ENCODE measurements around the gene ASPSCR1.
A peak's percentile ranks its signal among the peaks of the same experiment; 100 is the strongest.

Gene ASPSCR1

DNA sequence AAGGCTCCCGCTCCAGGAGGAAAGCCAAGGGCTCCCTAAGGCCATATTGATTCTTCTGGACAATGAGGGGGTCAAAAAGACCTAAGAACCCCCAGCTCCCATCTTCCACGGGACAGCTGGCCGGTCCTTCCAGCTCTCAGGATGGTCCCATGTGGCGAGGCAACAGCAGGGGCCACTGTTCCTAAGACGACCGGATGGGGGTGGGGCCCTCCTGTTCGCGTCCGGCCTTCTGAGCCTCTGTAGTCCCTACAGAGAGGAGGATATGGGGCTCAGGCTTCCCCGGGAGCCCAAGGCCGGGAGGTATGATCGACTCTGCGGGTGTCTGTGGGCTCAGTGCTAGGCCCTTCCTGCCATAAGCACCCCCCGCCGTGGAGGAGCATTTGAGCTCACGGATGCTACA is 66.1 kb downstream of the ASPSCR1 start:
- no peak for DNase-seq

DNA sequence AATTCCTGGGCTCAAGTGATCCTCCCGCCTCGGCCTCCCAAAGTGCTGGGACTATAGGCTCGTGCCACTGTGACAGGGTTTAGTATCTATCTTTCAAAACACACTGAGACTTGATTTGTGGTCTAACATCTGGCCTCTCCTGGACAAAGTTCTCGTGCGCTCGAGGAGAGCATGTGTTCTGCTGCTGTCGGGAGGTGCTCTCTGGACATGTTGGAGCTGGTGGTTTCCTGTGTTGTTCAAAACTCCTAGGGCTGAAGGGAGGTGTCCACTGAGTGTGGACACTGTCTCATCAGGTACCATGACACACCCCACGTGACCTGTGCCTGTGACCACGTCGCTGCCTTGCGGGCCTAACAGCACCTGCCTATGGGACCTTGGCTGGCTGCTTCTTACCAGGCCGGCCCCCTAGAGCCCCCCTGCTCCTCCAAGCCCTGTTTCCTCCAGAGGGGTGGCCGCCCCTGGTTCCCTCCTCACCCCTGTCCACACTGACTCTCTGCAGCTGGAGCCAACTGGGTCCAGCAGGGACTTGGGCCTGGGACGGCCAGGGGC is 68.6 kb downstream of the ASPSCR1 start:
- DNase-seq, result no peak

DNA sequence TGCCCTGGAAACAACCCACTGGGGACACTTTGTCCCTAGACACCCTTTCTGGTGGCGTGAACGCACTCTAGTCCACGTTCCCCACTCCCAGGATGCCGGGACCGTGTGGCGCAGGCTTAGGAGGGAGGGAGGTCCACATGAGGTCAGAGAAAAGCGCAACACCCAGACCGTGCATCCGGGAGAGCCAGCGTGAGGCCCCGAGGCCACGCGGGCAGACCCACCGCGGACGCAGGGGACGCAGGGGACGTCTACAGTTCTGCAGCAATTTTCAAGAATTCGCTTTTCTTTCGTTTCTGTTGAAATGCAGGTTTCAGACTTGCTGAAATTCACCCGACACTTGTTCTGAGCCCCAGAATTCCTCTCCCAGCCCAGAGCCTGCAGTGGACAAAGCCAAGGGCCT is 69.5 kb downstream of the ASPSCR1 start:
- no peak for DNase-seq

DNA sequence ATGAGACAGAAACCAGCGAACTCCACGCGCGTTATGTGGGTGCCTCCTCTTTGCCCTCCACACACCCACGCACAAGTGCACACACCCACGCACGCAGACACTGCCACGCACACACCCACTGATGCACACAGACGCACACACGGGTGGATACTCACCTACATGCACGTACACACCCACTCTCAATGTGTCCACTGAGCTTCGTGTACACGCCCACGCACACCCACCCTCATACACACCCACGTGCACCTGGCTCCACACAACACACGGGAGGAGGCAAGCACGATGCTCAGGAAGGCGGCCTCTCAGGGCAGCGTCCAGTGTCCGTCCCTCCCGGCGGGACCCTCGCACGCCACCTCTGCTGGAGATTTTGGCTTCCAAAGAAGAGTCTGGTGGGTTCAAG is 70.0 kb downstream of the ASPSCR1 start:
- no peak for DNase-seq

DNA sequence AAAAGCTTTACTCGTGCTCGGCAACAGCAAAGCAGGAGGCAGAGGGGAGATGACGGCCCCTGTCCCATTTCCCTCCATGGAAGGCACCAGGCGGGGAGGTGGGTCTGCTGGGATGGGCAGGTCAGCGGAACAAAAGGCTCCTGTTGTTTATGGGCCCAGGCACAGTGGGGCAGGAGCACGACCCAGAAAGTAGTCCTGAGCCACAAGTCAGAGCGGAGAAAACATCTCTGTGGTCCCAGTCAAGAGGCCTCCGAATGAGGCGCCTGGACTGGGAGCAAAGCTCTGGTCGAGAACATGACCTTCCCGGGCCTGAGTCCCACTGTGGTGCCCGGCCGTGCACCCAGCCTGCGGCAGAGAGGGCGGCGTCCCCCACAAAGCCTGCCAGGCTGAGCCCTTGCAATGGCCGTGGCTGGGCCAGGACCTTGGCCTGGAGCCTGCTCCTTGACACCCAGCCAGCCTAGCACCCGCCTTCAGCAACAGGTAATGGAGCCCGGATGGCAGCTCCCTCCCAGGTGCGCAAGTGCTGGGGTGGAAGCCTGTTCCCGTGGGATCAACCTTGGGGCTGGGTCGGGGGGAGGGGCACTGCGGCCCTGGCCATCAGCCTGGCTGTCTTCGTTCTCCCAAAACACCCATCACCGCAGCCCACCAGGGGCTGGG is 70.6 kb downstream of the ASPSCR1 start:
- DNase-seq, result no peak

DNA sequence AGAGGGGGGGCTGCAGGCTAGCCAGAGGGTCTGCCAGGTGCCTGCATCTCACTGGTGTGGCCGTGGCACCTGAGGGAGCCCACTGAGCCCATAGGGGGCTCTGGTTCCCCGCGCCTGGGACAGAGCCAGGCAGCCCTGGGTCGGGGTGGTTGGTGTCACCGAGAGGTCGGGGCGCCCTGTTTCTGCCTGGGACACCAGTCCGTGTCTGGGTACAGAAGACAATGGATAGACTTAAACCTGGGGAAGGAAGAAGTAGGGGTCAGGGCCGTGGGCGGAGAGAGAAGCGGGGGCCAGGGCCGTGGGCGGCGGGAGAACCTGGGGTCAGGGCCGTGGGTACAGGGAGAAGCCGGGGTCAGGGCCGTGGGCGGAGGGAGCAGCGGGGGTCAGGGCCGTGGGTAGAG is 71.1 kb downstream of the ASPSCR1 start:
- DNase-seq, result no peak

DNA sequence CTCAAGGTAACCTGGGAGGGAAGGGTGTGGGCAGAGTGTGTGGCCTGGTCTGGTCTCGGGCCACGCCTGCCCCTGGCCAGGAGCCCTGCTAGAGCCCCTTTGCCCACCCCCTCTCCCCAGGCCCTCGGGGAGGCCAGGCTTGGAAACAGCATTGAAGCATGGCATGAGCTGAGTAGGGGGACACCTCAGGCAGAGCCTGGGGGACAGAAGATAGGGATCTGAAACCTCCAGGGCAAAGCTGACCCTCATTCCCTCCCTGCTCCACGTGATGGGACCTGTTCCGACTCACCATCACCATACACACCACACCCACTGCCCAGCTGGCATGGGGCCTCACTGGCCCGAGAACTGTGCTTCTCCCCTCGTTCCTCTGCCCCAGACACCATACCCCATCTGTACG is 71.7 kb downstream of the ASPSCR1 start:
- DNase-seq, result no peak

DNA sequence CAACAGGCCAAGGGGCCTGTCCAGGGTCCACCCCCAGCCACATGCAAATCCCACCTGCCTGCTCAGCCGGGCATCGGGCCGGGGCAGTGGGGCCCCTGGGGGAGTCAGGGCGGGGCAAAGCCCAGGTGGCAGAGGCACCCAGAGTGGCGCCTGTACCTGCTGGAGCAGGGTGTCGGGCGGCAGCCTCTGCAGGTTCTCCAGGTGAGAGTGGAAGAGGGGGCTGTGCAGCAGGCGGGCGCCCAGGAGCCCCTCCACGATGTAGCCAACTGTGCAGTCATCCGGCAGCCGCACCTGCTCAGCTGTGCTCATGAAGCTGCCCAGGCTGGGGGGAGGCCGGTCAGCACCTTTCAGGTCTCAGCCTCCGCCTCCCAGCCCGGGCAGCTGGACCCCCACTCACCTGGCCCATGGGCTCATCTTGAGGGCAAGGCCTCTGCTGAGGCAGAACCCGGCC is 72.1 kb downstream of the ASPSCR1 start:
- DNase-seq, result no peak

DNA sequence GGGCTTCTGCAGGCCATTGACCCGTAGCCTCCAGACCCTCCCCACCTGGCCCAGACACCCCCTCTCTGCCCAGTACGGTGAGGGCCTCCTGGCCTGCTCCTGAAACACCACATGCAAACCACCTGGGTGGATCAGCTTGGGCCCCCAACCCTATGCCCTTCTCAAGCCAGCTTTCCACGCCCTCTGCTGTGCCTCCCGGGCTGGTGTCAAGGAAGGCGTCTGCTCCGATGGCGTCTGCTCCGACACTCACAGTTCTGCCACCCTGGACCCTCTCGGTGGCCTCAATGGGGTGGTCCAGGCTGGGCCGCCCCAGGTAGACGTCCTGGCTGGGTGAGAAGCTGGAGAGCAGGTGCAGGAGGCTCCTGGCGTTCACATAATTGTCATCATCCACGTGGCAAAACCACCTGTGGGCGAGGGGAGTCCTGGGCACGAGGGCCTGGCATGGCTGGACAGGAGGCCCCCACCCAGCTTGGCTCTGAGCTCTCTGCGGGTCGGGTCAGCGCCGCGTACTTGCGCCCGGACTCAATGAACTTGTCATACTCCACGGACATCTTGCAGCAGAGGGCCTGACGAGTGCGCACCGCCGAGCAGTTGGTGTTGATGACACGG is 72.8 kb downstream of the ASPSCR1 start:
- DNase-seq, result no peak

DNA sequence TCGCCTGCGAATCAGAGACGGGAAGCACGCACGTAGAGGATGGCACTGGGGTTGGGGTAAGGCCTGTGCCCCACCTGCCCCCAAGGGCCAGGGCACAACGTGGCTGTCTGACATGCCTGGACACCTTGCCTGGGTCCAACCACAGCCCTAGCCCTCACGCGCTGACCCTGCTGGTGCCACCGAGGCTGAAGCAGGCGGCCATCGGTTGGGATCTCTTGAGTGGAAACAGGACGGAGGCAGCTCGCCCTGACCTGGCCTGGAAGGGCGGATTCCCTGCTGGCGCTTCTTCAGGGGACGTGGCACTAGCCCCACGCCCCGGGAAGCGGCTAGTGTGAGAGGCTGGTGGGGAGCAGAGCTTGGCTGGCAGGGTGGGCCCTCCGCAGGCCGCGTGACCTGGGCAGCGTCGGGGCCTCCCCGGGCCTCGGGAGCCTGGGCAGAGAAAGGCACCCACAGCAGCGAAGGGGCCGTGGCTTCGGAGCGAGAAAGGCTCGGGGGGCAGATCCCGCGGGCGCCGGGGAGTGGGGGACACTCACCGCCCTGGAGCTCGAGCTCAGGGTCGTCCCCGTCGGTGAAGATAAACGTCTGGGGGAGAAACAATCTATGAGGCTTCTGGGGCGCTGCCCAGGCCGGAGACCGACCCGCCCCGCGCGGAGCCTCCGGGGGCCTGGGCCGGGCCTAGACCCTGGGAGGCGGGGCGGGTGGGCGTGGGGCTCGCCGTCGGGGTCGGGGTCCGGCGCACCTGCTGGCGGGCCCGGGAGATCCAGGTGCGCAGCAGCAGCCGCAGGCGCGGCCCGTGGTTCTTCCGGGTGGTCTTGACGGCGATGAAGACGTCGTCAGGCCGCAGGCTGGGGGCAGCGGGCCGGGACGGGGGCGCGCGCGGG is 73.6 kb downstream of the ASPSCR1 start:
- DNase-seq, result no peak

DNA sequence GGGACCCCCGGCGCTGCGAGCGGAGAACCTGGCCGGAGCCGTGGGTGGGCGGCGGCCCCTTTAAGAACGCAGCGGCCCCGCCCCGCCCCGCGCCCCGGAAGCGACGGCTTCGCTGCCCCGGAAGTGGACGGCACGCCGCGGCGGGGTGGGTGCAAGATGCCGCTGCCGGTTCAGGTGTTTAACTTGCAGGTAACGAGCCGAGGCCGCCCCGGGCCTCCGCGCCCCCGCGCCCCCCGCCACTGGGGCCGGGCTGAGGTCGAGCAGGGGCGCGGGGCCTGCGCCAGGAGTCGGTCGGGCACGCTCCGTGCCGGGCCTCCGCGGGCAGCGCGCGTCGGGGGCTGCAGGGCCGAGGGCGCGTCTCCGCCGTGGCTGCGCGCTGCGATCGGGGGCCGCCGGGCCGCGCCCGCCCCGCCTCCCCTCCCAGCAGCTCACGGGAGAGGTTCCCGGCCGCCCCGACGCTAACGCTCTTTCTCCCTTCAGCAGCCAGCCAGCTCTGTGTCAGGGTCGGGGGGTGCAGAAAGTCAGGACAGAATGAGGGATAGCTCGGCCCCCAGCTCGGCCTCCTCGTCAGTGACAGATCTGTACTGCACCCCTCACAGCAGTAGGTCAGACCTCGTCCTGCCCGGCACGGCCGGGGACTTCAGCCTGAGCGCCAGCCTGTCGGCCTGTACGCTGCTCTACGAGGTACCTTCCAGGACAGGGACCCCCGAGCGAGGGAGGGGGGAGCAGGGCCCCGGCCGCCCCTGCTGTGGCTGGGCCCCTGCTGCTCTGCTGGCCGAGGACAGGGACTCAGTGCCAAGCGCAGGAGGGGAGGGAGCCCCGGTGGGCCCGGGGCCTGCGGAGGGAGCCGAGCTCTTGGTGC is 74.6 kb downstream of the ASPSCR1 start, which contains the start of the genes GPS1 and RFNG:
GPS1 (plus strand) TSS at position 123 of the 862 bp plus-strand sequence; CDS start at position 157, 34 bp downstream.
RFNG (minus strand) TSS at position 36 of the 862 bp plus-strand sequence. CDS start 45 bp downstream, outside the sequence.
- DNase-seq, result peak; percentile 28

DNA sequence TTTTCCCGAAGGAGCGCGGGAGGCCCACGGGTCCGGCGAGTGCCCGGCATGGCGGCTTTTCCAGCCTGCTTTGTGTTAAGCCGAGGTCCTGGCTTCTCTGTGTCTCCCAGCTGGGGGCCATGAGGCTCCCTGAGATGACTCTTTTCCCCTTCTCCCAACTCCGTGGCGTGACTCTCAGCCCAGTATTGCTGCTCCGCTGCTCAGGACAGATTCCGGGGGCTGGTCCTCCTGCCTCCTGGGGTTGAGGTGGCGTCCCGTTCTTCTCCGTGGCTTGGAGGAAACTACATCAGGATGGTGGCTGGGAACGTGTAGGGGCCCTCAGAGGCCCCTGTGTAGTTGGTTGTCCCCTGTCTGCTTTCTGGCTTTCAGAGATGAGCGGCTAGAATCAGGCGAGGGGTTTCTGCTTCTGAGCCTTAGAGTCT is 75.2 kb downstream of the ASPSCR1 start:
- DNase-seq, result no peak

DNA sequence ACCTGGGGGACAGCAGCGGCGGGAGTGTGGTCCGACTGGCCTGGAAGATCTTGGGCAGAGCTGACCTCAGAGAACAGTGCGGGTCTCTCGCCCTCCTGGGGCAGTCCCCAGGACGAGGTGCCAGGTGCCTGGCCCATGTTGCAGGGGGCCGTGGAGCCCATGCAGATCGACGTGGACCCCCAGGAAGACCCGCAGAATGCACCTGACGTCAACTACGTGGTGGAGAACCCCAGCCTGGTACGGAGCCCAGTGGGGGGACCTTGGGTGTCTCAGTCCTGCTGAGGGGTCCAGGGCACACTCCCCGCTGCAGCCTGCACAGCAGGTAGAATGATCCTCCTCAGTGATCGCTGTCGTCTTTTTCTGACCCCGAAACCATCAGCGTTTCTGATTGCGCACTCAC is 75.7 kb downstream of the ASPSCR1 start:
- DNase-seq, result no peak

DNA sequence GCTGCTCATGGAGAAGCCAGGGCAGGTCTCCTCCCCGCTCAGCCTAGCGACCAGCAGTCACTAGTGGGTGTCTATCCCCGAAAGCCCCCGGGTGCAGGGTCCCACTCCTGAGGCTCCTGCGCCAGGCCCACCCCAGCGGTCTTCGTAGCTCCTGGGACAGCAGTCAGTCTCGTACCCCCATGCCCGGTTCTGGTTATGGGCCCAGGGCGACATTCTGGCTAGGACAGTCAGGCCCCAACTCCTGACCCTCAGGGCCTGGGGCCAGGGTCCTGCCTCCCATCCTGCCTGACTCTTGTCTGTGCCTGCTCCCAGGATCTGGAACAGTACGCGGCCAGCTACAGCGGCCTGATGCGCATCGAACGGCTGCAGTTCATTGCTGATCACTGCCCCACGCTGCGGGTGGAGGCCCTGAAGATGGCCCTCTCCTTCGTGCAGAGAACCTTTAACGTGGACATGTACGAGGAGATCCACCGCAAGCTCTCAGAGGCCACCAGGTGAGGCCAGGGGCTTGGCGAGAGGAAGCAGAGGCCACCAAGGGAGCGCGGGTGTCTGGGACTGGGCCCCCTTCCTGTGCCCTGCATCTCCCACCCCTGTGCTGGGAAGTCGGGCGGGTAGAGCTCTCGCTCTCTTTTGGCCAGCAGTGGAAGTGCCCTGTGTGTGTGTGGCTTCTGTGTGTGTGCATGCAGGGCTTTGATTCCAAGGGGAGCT is 76.3 kb downstream of the ASPSCR1 start:
- DNase-seq, result no peak

DNA sequence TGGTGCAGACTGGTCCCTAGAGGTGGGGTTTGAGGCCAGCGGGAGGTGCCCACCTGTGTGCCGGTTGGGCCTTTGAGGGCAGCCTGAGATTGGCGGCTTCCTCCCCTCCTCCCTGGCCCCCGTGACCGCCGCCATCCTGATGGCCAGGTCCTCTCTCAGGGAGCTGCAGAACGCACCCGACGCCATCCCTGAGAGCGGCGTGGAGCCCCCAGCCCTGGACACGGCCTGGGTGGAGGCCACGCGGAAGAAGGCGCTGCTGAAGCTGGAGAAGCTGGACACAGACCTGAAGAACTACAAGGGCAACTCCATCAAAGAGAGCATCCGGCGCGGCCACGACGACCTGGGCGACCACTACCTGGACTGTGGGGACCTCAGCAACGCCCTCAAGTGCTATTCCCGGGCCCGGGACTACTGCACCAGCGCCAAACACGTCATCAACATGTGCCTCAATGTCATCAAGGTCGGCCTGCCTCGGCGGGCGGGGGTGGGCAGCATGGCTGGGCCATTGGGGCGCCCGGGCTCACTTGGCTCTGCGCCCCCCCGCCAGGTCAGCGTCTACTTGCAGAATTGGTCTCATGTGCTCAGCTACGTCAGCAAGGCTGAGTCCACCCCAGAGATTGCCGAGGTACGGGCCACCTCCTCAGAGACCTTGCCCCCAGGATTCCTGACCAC is 77.1 kb downstream of the ASPSCR1 start:
- DNase-seq, result no peak

DNA sequence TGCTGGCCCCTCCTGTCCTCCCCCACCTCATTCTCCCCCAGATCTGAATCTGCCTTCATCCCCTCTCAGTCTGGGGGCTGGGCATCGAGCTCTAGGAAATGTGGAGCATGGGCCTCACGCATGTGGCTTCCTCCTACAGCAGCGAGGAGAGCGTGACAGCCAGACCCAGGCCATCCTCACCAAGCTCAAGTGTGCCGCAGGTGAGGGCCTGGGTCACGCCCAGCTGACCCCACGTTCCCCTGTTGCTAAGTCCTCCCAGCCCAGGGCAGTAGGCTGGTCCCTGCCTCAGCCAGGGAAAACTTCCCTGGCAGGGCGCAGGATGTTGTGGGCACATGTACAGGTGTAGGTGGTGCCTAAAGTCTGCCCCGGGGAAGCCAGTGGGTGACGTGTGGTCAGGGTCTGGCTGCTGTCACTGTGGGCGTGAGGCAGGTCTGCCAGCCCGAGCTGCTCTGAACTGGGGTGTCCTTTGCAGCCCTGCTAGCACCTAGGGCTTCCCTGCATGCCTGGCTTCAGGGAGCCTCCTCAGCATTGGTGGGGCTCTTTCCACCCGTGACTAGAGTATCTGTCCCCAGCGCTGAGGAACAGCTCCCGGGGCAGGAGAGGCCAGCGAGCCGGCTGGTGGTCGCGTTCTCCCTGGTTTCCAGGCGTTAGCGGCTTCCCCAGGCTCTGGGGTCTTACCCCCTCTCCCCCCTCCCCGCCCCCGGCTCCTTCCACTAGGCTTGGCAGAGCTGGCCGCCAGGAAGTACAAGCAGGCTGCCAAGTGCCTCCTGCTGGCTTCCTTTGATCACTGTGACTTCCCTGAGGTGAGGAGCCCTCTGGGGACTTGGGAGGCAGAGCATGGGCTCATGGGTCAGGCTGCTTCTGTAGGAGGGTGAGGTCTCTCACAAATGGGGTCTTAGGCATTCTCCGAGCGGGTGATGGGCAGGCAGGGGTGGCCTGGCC is 77.9 kb downstream of the ASPSCR1 start:
- no peak for DNase-seq

DNA sequence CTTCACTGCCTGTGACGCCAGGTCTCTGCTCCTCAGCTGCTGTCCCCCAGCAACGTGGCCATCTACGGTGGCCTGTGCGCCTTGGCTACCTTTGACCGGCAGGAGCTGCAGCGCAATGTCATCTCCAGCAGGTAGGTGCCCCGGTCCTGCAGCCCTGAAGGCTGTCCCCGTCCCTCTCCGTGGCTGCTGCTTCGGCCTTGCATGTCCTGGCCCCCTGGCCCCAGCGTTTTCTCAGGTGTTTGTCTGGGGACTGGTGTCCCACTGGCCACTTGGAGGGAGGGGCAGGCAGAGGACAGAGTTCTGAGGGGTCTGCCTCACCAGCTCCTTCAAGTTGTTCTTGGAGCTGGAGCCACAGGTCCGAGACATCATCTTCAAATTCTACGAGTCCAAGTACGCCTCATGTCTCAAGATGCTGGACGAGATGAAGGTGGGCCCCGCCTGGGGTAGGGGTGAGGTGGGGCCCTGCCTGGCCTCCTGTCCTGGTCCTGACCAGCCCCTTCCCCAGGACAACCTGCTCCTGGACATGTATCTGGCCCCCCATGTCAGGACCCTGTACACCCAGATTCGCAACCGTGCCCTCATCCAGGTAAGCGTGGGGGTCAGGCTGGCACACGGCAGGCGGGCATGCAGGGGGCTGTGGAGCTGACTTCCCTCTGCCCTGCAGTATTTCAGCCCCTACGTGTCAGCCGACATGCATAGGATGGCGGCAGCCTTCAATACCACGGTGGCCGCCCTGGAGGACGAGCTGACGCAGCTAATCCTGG is 78.7 kb downstream of the ASPSCR1 start:
- DNase-seq, result no peak

DNA sequence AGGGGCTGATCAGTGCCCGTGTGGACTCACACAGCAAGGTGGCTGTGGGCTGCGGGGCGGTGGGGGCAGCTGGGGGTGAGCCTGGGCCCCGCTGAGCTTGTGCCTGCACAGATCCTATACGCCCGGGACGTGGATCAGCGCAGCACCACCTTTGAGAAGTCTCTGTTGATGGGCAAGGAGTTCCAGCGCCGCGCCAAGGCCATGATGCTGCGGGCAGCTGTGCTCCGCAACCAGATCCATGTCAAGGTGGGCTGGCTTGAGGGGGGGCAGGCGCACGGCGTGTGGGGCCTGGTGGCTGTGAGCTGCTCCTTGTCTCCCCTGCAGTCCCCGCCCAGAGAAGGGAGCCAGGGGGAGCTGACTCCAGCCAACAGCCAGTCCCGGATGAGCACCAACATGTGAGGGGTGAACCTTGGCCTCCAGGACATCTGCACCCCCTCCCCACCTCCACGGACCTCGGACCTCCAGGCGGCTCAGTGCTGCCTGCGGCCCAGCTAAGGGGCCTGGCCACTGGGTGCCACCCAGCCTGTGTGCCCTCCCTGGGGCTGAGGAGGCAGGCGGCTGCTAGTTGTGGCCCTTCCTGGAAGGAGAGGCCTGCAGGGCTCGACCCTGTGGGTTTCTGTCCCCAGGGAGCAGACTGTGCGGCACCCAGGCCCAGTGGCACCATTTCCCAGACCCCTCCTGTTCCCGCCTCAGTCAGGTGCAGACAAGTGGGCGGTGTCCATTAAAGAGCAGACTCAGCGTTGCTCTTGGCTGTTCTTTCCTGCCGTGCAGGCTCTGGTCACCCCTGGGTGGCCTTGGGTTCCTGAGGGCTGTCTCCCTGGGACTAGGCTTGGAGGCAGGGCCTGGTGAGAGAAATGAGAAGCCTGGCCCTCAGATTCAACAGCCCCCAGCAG is 79.5 kb downstream of the ASPSCR1 start:
- no peak for DNase-seq
